Embryonic facial prominence (tissue), 1 donor: ENCODE data around the gene GALNT17.

Experiments
- DNase-seq: peaks from one replicate; pipeline ENCODE4 v3.0.0-alpha.2; 2016; ENCODE audit errors: extremely low spot score

Gene GALNT17

GRCh38 chr7:71393661-71394060 lies 261.7 kb downstream of the GALNT17 start:
- DNase-seq: no peak

GRCh38 chr7:71402684-71403083 lies 270.7 kb downstream of the GALNT17 start:
- no peak for DNase-seq

DNA sequence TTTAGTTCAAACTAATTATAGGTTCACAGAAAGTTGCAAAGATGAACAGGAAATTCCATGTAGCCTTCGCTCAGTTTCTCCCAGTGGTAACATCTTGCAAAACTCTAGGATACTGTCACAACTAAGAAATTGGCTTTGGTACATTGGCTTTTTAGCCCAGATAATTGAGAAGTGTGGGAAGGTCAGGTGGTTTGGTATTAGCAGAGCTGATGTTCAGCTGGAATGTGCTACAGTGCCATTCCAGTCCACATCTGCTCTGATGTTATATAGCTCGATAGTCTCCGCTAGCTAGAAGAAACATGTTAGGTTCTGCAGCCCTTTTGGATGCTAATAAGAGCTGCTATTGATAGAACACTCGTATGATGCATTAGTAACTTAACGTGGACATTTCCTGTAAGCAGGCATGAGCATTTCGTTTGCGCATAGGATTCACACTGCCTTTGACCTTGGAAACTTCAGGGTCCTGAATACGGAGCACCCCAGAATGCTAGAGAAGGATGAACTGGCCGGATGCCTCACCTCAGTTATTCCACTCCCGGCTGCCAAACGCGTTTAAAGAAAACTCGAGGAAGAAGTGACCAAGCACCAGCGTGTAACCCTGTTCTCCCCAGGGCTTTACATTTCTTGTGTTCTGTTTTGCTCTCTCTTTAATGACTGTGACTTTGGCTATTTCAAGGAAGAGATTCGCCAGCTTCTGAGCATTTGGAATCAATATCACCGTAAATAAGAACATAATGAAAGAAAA lies 271.4 kb downstream of the GALNT17 start:
- no peak for DNase-seq

DNA sequence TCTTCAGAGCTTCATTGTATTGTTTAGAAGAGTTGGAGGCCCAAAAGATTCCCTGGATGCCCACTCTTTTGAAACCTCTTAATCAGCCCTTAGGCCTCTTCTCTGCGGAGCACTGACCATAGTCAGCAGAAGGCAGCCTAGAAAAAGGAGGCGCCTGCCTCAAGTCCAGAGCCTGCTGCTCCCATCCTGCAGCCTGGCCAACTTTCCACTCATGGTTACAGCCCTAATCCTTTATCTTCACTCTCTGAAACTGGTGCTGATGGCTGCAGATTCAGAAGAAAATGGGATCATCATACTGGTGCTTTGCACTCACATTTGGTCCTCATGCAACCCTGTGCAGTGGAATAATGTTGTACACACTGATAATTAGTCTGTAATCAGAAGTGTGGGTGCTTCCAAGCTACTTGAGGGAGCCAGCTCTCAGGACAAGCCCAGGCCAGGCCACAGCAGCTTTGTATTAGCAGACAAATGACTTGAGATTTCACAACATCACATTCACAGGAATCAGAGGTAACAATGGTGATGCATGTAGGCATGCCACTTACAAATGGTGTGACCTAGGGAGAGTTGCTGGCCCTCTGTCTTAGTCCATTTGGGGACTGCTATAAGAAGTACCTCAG lies 272.9 kb downstream of the GALNT17 start:
- no peak for DNase-seq

DNA sequence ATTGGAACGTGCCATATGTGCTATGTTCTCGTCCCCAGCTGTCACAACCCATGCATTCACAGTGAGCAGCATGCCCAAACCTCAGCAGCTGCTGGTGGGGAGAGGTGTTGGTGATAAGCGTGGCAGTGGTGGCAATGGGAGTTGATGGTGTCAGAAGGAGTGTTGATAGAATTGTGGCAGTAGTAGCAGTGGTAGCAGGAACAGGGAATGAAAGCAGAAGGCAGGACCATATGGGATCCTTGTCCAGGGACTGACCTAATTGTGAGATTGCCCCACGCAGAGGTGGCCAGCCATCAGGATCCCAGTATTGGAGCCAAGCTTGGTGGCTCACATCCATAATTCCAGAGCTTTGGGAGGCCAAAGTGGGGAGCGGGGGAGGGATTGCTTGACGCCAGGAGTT lies 276.3 kb downstream of the GALNT17 start:
- no peak for DNase-seq

DNA sequence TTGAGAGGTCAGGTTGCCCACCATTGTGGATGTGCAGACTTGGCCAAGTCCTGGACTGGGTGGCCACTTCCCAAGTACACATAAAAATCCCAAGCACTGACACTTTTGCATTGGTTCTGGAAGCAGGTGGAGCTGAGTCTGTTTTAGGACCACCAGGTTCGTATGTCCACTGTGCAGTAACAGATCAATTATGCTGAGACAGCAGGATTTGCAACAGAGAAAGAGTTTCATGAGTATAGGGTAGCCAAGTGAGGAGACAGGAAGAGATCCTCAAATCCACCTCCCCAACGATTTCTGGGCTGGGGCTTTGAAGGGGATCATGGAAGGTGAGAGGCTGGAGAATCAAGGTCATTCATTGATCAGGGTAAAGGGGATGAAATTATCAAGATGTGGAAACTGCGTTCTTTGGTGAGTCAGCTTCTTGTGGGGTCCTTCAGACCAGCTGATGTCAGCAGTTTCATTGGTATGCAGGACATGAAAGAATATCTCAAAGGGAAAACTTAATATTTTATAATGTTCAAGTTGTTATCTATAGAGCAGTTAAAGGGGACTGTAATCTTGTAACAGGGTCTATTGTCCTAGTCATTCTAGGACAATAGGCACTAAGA lies 277.7 kb downstream of the GALNT17 start:
- no peak for DNase-seq

- no peak for DNase-seq
These were observed 279.5 kb downstream of the GALNT17 start for GRCh38 chr7:71411475-71411874.

DNA sequence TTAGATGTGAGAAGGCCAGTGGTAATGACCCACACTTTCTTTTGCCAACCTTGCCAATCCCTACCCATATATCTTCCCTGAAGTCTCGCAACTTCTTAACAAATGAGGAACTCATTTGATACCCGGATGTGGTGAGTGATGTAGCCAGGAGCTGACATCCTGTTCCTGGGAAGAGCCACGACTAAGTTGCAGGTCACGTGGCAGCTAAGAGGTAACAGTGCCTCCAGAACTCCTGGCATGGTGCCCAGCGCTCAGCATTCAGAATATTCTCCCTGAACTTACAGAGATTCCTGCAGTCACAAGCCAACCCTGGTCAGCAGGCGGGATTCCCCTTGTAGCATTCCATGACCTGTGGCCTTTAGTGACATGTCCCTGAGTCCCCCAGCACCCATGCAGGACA lies 282.5 kb downstream of the GALNT17 start:
- DNase-seq: no peak

GRCh38 chr7:71419546-71420337 lies 287.8 kb downstream of the GALNT17 start:
- no peak for DNase-seq

DNA sequence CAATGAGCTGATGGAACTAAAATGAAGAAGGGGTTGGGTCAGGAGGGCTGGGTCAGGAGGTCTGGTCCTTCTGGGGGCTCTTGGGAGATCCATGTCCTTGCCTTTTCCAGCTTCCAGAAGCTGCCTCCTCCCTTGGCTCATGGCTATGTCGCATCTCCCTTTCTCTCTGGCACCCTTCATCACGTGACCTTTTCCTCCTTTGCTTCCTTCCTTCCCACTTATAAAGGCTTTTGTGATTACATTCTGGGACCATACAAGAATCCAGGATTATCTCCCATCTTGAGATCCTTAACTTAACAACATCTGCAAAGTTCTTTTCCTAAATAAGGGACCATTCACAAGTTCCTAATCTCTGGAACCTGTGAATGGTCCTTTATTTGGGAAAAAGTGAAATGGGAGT lies 290.2 kb downstream of the GALNT17 start:
- no peak for DNase-seq

- no peak for DNase-seq
These were observed 292.5 kb downstream of the GALNT17 start for GRCh38 chr7:71424166-71425035.

DNA sequence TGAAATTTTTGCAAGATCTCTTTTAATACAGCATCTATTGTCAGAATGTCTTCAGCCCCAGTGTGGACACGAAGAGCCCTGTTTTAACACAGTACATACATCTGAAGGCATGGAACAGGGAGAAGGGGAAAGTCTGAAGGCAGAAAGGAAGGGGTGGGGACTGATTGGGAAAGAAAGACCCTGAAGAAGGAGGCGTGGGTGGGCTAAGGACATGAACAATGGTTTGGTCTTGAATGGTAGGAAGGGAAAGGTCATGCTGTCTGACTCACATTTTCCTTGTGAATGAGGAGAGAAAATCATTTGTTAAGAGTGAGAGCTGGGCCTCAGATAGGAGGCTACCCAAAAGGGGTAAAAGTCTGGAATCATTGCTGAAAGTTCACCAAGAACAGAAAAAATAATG lies 297.1 kb downstream of the GALNT17 start:
- DNase-seq: no peak

DNA sequence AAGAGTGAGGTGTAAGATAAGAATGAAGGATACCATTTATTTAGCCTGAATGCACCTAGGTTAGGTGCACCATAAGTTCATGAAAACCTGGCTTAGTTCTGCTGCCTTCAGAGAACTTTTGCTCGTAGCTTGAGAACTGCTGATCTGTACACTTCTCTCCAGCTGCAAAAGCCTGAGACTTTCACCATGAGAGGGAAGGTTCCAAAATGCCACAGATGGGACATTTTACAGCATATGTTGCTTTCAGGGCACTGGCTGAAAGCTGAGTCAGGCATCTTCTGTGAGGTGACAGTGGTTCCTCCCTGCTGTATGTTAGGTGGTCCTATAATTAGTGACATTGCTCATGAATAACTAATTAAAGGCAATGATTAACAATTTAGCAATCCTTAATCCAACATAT lies 298.3 kb downstream of the GALNT17 start:
- DNase-seq: no peak

DNA sequence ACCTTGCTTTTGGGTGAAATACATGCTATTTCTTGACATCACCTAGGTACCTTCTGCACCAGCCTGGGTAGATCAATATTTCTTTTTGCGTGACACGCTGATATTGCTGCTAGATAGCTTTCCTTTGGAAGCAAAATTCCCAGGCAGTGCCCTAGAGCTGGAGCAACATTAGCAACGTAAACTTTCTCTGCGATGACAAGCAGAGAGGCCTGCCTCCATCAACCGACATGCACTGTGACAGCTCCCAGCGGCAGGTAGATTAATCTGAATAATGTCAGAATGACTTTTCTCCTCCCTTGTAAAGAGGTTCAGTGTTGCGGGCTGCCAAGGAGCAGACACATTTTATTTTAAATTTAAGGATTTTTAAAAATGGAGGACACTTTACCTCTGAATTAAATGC lies 307.4 kb downstream of the GALNT17 start:
- DNase-seq: no peak

GRCh38 chr7:71442492-71443190 lies 310.7 kb downstream of the GALNT17 start:
- no peak for DNase-seq

DNA sequence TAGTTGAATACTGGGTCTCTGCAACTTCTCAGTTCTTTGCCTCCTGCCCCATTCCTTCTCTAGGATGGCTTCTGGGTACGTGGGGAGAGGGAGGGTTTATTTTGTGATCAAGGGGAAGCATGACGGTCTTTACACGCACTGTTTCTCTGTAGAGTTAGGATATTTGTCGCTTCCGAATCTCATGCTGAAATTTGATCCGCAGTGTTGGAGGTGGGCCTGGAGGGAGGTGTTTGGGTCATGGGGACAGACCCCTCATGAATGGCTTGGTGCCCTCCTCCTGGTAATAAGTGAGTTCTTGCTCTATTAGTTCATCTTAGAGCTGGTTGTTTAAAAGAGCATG lies 311.2 kb downstream of the GALNT17 start:
- no peak for DNase-seq

GRCh38 chr7:71444130-71444529 lies 312.2 kb downstream of the GALNT17 start:
- no peak for DNase-seq

- DNase-seq: no peak
These were observed 321.7 kb downstream of the GALNT17 start for GRCh38 chr7:71453630-71454029.

DNA sequence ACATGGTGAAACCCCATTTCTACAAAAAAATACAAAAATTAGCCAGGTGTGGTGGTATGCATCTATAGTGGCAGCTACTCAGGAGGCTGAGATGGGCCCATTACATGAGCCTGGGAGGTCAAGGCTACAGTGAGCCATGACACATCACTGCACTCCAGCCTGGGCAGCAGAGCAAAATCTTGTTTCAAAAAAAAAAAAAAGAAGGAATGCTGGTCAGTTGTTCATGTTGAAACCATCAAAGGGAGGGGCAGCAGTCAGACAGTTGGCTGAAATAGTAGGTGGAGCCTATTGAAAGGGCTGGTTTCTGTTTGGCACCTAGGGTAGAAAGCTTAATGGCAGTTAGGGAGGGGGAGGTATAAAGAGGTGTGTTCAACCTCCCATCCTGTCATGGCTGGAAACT lies 323.0 kb downstream of the GALNT17 start:
- DNase-seq: no peak

- no peak for DNase-seq
These were observed 325.1 kb downstream of the GALNT17 start for GRCh38 chr7:71457021-71457420.
